ENCODE measurements around the gene FADS6. TPM values are rescaled to one million over a fixed set of nuclear protein-coding genes. Genes with fewer than 3 reads are reported as not detected.
A peak's percentile ranks its signal among the peaks of the same experiment; 100 is the strongest.

The FADS6 gene
- total RNA-seq, 1 experiment from 2014 or later = 1.2 TPM

- Histone ChIP-seq H3K4me2 (ENCODE audit: insufficient read depth, insufficient read length, low read length) (peak overlapping the region; percentile 75), H3K23ac (ENCODE audit: insufficient read length, low read depth, low read length) (no peak overlapping the region), H3K23me2 (ENCODE audit: insufficient read length, low read depth, low read length, poor library complexity, severe bottlenecking) (peaks cover 9% of the 10 kb centered on the region), H2BK15ac (ENCODE audit: low read depth, low read length) (no peak overlapping the region), H3K9ac (ENCODE audit: extremely low read depth, insufficient read length, low read length) (no peak overlapping the region), H2AFZ (ENCODE audit: low read length) (no peak overlapping the region), H3T11ph (ENCODE audit: low read length) (no peak overlapping the region), H2AK5ac (ENCODE audit: insufficient read length, low read length) (no peak overlapping the region), H3K27me3 (ENCODE audit: insufficient read depth, low read length) (peaks cover 44% of the 10 kb centered on the region), H4K8ac (replicated peaks; ENCODE audit: insufficient read length, low read depth, low read length) (no peak overlapping the region), H3K79me1 (ENCODE audit: insufficient read depth, low read depth, low read length, poor library complexity, severe bottlenecking) (no peaks in the 10 kb centered on the region), H4K20me1 (ENCODE audit: control insufficient read depth, insufficient read depth, insufficient read length) (no peaks in the 10 kb centered on the region), H2BK5ac (ENCODE audit: insufficient read length, low read length) (no peak overlapping the region), H4K5ac (ENCODE audit: insufficient read length, low read depth, low read length) (no peak overlapping the region), H3K18ac (ENCODE audit: insufficient read length, low read depth, low read length) (no peak overlapping the region), H3K4ac (ENCODE audit: low read depth, low read length) (no peak overlapping the region), H3K27ac (ENCODE audit: insufficient read length, low read depth, low read length) (no peak overlapping the region), H3K14ac (ENCODE audit: insufficient read depth, low read length) (no peak overlapping the region), H3K56ac (ENCODE audit: insufficient read length, low read depth, low read length) (no peak overlapping the region), H2BK20ac (ENCODE audit: low read depth, low read length, poor library complexity, severe bottlenecking) (no peak overlapping the region), H3K9me3 (ENCODE audit: control insufficient read depth, low read depth, low read length) (no peaks in the 10 kb centered on the region), H4K91ac (ENCODE audit: insufficient read length, low read depth, low read length) (no peak overlapping the region), H3K79me2 (ENCODE audit: insufficient read depth, low read length) (no peaks in the 10 kb centered on the region), H3K4me1 (ENCODE audit: insufficient read depth, low read length) (no peaks in the 10 kb centered on the region), H2BK12ac (ENCODE audit: insufficient read length, low read depth, low read length) (no peak overlapping the region), H2BK120ac (ENCODE audit: low read depth, low read length, poor library complexity, severe bottlenecking) (no peak overlapping the region)
- no peak for DNase-seq
- Mint-ChIP-seq H3K27ac (no peak overlapping the region; a peak in 1 of 7 replicates), H3K27me3 (ENCODE audit: low read depth) (peaks cover 94% of the 10 kb centered on the region), H3K4me3 (peak overlapping the region; percentile 74 to 82), H3K4me1 (peaks cover 8 to 11% of the 10 kb centered on the region in 2 experiments), H3K9me3 (no peaks in the 10 kb centered on the region), H3K36me3 (ENCODE audit: insufficient read depth in 1 of 3, low read depth in 3 of 3) (no peaks in the 10 kb centered on the region)
- TF ChIP-seq CTCF (conservative IDR thresholded peaks at IDR 0.05) = no peak
- no CpG with 5 or more reads among the region's 9 CpGs for WGBS (ENCODE audit: extremely low coverage, insufficient read length, low lambda C conversion rate)
Measured at GRCh38 chr17:74853048-74853397, 40.4 kb downstream of the FADS6 start.
